HepG2 (cell line): ENCODE measurements around the gene CORO1A. TPM values are rescaled to one million over a fixed set of nuclear protein-coding genes. Genes with fewer than 3 reads are reported as not detected.

Source experiments
- ATAC-seq: fragments of 200-7000 bp; cut with Tn5 transposase; 3 replicates; pipeline ENCODE4 v1.9.1; 2020; ENCODE audit warnings: mild to moderate bottlenecking, moderate library complexity
- BruUV-seq: library from RNA; stranded (reverse); fragments of 400-500 nt; replicated peaks from 2 replicates; lab custom pipeline; 2021; lab: Mats Ljungman, UMichigan
- CTCF ChIA-PET: fragments of 300-600 bp; formaldehyde crosslinking; extraction: SDS; loops from one replicate; lab custom pipeline; 2021; ENCODE audit warnings: low total read pairs, inconsistent platforms, low intra/inter-chr PET ratio; lab: Yijun Ruan, JAX
- POLR2A ChIA-PET: fragments of 350-600 bp; sonication (Branson Sonifier 250); formaldehyde crosslinking; loops from one replicate; lab custom pipeline; 2020; ENCODE audit warnings: antibody characterized with exemption, inconsistent platforms; lab: Yijun Ruan, JAX
- DNase-seq: peaks from one replicate; pipeline ENCODE4 v3.0.0-alpha.2; 2015; ENCODE audit warnings: low spot score
- FAIRE-seq: peaks from 3 replicates; lab custom pipeline; 2011; peaks lifted over from hg19 to GRCh38; lab: Jason Lieb, UNC
- H2AFZ ChIP-seq: one replicate; pipeline ENCODE4 v1.6.1; 2011; ENCODE audit warnings: low read length, inconsistent platforms
- H3K27ac ChIP-seq: fragments of 300-600 bp; 3 replicates; pipeline ENCODE4 v1.8.0; 2011; ENCODE audit warnings: mixed run types, mild to moderate bottlenecking, mixed read lengths, low read length, inconsistent platforms; ENCODE audit not compliant: insufficient read depth; ENCODE audit errors: extremely low read length
- H3K27me3 ChIP-seq, 2 experiments: fragments of 200-600 bp in 1 of 2; 2 replicates in 1 of 2; 3 replicates in 1 of 2; pipeline versions ENCODE4 v1.6.0 to v1.8.0; 2011; ENCODE audit warnings: low read length in 2 of 2, mild to moderate bottlenecking in 2 of 2, moderate library complexity in 2 of 2, inconsistent platforms in 1 of 2; ENCODE audit not compliant: insufficient read depth in 2 of 2, control insufficient read depth in 1 of 2
- H3K36me3 ChIP-seq, 2 experiments: fragments of 200-600 bp in 1 of 2; replicated peaks in 1 of 2; 2 replicates in 1 of 2; 3 replicates in 1 of 2; pipeline versions ENCODE4 v1.5.1 to v1.8.0; 2011; ENCODE audit warnings: low read length in 2 of 2, inconsistent platforms in 1 of 2; ENCODE audit not compliant: insufficient read depth in 2 of 2, control insufficient read depth in 1 of 2
- H3K4me1 ChIP-seq: 2 replicates; pipeline ENCODE4 v1.5.1; 2012; ENCODE audit warnings: low read length, inconsistent platforms; ENCODE audit not compliant: insufficient read depth
- H3K4me2 ChIP-seq: 2 replicates; pipeline ENCODE4 v1.6.0; 2011; ENCODE audit warnings: low read depth, low read length, inconsistent platforms
- H3K4me3 ChIP-seq, 3 experiments: fragments of 200-600 bp in 1 of 3; sonication (generic), shearing (Covaris generic) in 1 of 3; replicated peaks in 1 of 3; 2 replicates each; pipeline ENCODE4 v1.5.1; 2011 to 2016; ENCODE audit warnings: low read length in 3 of 3, inconsistent platforms in 2 of 3, low read depth in 2 of 3, mild to moderate bottlenecking in 2 of 3, control low read depth in 1 of 3, mixed read lengths in 1 of 3; ENCODE audit not compliant: insufficient read depth in 1 of 3
- H3K79me2 ChIP-seq: one replicate; pipeline ENCODE4 v1.6.1; 2011; ENCODE audit warnings: low read length, inconsistent platforms; ENCODE audit not compliant: insufficient read depth
- H3K9ac ChIP-seq: 2 replicates; pipeline ENCODE4 v1.6.0; 2011; ENCODE audit warnings: mild to moderate bottlenecking, low read depth, low read length, inconsistent platforms; ENCODE audit not compliant: insufficient read depth
- H3K9me3 ChIP-seq: 2 replicates; pipeline ENCODE4 v1.5.1; 2012; ENCODE audit warnings: mild to moderate bottlenecking, low read length
- H4K20me1 ChIP-seq: 2 replicates; pipeline ENCODE4 v1.6.0; 2011; ENCODE audit warnings: inconsistent platforms, mild to moderate bottlenecking, low read length, moderate library complexity; ENCODE audit not compliant: insufficient read depth
- AHR ChIP-seq: IDR thresholded peaks from 2 replicates; pipeline ENCODE4 v1.6.1; 2018; ENCODE audit warnings: missing genetic modification reagents, missing compliant biosample characterization
- AKNA ChIP-seq: sonication (generic); formaldehyde crosslinking; IDR thresholded peaks from 2 replicates; pipeline ENCODE4 v1.4.0; 2020; ENCODE audit warnings: missing genetic modification reagents, borderline replicate concordance
- CEBPG ChIP-seq: IDR thresholded peaks from 2 replicates; pipeline ENCODE4 v1.6.1; 2016
- CREB3 ChIP-seq: sonication (generic); formaldehyde crosslinking; IDR thresholded peaks from 2 replicates; pipeline ENCODE4 v1.5.0; 2020; ENCODE audit warnings: missing genetic modification reagents
- CREM ChIP-seq, 2 experiments: sonication (generic) in 1 of 2; formaldehyde crosslinking in 1 of 2; IDR thresholded peaks; 2 replicates each; pipeline versions ENCODE4 v1.4.0 to v1.6.1; 2016 to 2020; ENCODE audit warnings: antibody characterized with exemption in 1 of 2, mild to moderate bottlenecking in 1 of 2, missing genetic modification reagents in 1 of 2
- ERF ChIP-seq: IDR thresholded peaks from 2 replicates; pipeline ENCODE4 v1.6.1; 2018; ENCODE audit warnings: missing biosample characterization, missing genetic modification reagents
- KLF12 ChIP-seq: sonication (generic); formaldehyde crosslinking; IDR thresholded peaks from 2 replicates; pipeline ENCODE4 v1.4.0; 2020; ENCODE audit warnings: missing genetic modification reagents, borderline replicate concordance
- KLF9 ChIP-seq: IDR thresholded peaks from 2 replicates; pipeline ENCODE4 v1.6.1; 2016; ENCODE audit warnings: low read depth
- NKX3-1 ChIP-seq: sonication (generic); formaldehyde crosslinking; IDR thresholded peaks from 2 replicates; pipeline ENCODE4 v1.5.0; 2020; ENCODE audit warnings: missing genetic modification reagents
- SP1 ChIP-seq, 2 experiments: fragments of 450-650 bp in 1 of 2; sonication (generic) in 1 of 2; formaldehyde crosslinking in 1 of 2; IDR thresholded peaks; 2 replicates each; pipeline versions ENCODE4 v1.4.0 to v1.6.1; 2016 to 2020; ENCODE audit warnings: missing genetic modification reagents in 1 of 2
- ZBTB33 ChIP-seq: sonication (generic); formaldehyde crosslinking; IDR thresholded peaks from 2 replicates; pipeline ENCODE4 v1.4.0; 2020; ENCODE audit warnings: missing genetic modification reagents
- ZMYM3 ChIP-seq: sonication (generic); formaldehyde crosslinking; IDR thresholded peaks from 2 replicates; pipeline ENCODE4 v1.5.1; 2020; ENCODE audit warnings: mild to moderate bottlenecking, missing genetic modification reagents
- ZNF136 ChIP-seq: sonication (generic); formaldehyde crosslinking; IDR thresholded peaks from 2 replicates; pipeline ENCODE4 v1.8.1; 2022; ENCODE audit warnings: low read depth, mild to moderate bottlenecking, moderate library complexity, missing genetic modification reagents
- ZNF670 ChIP-seq: sonication (generic); formaldehyde crosslinking; IDR thresholded peaks from 2 replicates; pipeline ENCODE4 v1.8.0; 2022; ENCODE audit warnings: mild to moderate bottlenecking, missing genetic modification reagents, borderline replicate concordance
- WGBS: methylation state at CpG from one replicate; pipeline ENCODE4 v1.1.6; 2017; ENCODE audit warnings: low lambda C conversion rate; 5-methylcytosine and 5-hydroxymethylcytosine counted together
- in situ Hi-C: cut with HindIII; loops from 2 replicates; pipeline ENCODE4 v1.10.0; 2017; ENCODE audit warnings: low pct_unique_long_range_greater_than_20kb; ENCODE audit not compliant: extremely low pct_ligation_motif_present
- intact Hi-C: fragments of 100-400 bp; cut with micrococcal nuclease; formaldehyde crosslinking; loops from one replicate; pipeline ENCODE4 v1.10.0; 2022; ENCODE audit not compliant: unreplicated experiment
- polyA plus RNA-seq, 8 experiments: library from polyadenylated mRNA; depleted of rRNA in 3 of 8; stranded (reverse) in 7 of 8; unstranded in 1 of 8; fragments of >200 nt; fragmentation: Illumina TruSeq in 4 of 8; extraction: Trizol in 4 of 8; gene quantifications; 2 replicates each; pipeline versions ENCODE4 v1.2.1 to v1.2.3, GENCODE V29; 2011 to 2016; ENCODE audit warnings: low read depth in 4 of 8, missing spikeins in 1 of 8, mixed read lengths in 1 of 8; ENCODE audit not compliant: insufficient read depth in 1 of 8
- total RNA-seq, 5 experiments: library from RNA; depleted of rRNA; stranded (reverse); fragments of >200 nt; fragmentation: Illumina TruSeq; extraction: Trizol; gene quantifications; 2 replicates each; pipeline ENCODE4 v1.2.3, GENCODE V29; 2016; ENCODE audit warnings: low read depth in 1 of 5

CORO1A gene
- total and polyA plus RNA-seq, 2 of the 13 experiments (the other 11 are each of a cell fraction or from before 2014, with no cell fraction given) = 6.5 to 12.9 TPM

GRCh38 chr16:30139583-30140481, 43.6 kb upstream of the CORO1A start (continued):
- TF ChIP-seq CREB3 = peak; percentile 27; the same call in 1 of the 2 replicates
- TF ChIP-seq ZBTB33 (CRISPR knock-in tag) = peak; percentile 65; the same call in 1 of the 2 replicates
- TF ChIP-seq NKX3-1 (CRISPR knock-in tag) = 0 out of 2 replicates have a peak, but pooled peaks have one; percentile 37
- peak; percentile 85; the same call in 1 of the 2 replicates for TF ChIP-seq CREM (IDR thresholded peaks at IDR 0.05)
- no peak for TF ChIP-seq CREM (CRISPR knock-in tag; IDR thresholded peaks at IDR 0.05)
- no peak for TF ChIP-seq SP1 (IDR thresholded peaks at IDR 0.05)
- peak; percentile 48 for TF ChIP-seq SP1 (CRISPR knock-in tag; IDR thresholded peaks at IDR 0.05)
- TF ChIP-seq, all 625 proteins: peak for 278

- no peak overlapping the region for H3K4me2 ChIP-seq
- in situ Hi-C loops = no loop called here
- intact Hi-C loops = no loop called here
- TF ChIP-seq ZNF670 (CRISPR knock-in tag) = 0 out of 2 replicates have a peak, but pooled peaks have one; percentile 21
- TF ChIP-seq AHR (CRISPR knock-in tag) = no peak
- TF ChIP-seq ZNF136 = no peak
- TF ChIP-seq CEBPG (CRISPR knock-in tag) = 0 out of 2 replicates have a peak, but pooled peaks have one; percentile 11
- TF ChIP-seq ERF = 0 out of 2 replicates have a peak, but pooled peaks have one; percentile 41
- peak; percentile 8; the same call in 1 of the 2 replicates for TF ChIP-seq ZMYM3 (CRISPR knock-in tag)
- no peak for TF ChIP-seq KLF9 (CRISPR knock-in tag)
- no peak for TF ChIP-seq KLF12 (CRISPR knock-in tag)
- no peak for TF ChIP-seq AKNA (CRISPR knock-in tag)
These were observed 41.7 kb upstream of the CORO1A start for GRCh38 chr16:30141750-30142149.

More at GRCh38 chr16:30141750-30142149, 41.7 kb upstream of the CORO1A start:
- H3K27me3 ChIP-seq = no peaks in the 10 kb centered on the region
- peaks cover 77% of the 10 kb centered on the region for H3K4me1 ChIP-seq
- H3K79me2 ChIP-seq = no peaks in the 10 kb centered on the region
- H3K9ac ChIP-seq = no peak overlapping the region
- no peak for ATAC-seq
- H3K9me3 ChIP-seq = no peaks in the 10 kb centered on the region
- H4K20me1 ChIP-seq = no peaks in the 10 kb centered on the region
- no peak overlapping the region for H2AFZ ChIP-seq
- H3K27ac ChIP-seq = peak overlapping the region; percentile 35
- FAIRE-seq = no peak
- POLR2A ChIA-PET = no interaction called here
- CTCF ChIA-PET = no interaction called here
- 89% methylated on average over 2 of the region's 2 CpGs for WGBS
- H3K4me3 ChIP-seq = no peak overlapping the region
- no peaks in the 10 kb centered on the region for H3K36me3 ChIP-seq
- DNase-seq = peak; percentile 30
- BruUV-seq = no TSS peak
